Endothelial cell (in vitro differentiated cells): ENCODE results near the gene PAPLN. TPM values are rescaled to one million over a fixed set of nuclear protein-coding genes. Genes with fewer than 3 reads are reported as not detected.

Experiments used
- DNase-seq: peaks from one replicate; pipeline ENCODE4 v3.0.0; 2021; ENCODE audit warnings: low spot score
- H3K27ac Mint-ChIP-seq: one replicate; pipeline ENCODE4 v1.8.0; 2021; ENCODE audit warnings: mixed read lengths, inconsistent platforms; ENCODE audit not compliant: unreplicated experiment
- H3K27me3 Mint-ChIP-seq: one replicate; pipeline ENCODE4 v1.8.0; 2021; ENCODE audit warnings: mild to moderate bottlenecking, moderate library complexity, mixed read lengths, inconsistent platforms; ENCODE audit not compliant: unreplicated experiment
- H3K36me3 Mint-ChIP-seq: one replicate; pipeline ENCODE4 v1.8.0; 2021; ENCODE audit warnings: mild to moderate bottlenecking, low read depth, mixed read lengths, inconsistent platforms; ENCODE audit not compliant: unreplicated experiment
- H3K4me1 Mint-ChIP-seq: one replicate; pipeline ENCODE4 v1.8.0; 2021; ENCODE audit warnings: mild to moderate bottlenecking, mixed read lengths, inconsistent platforms; ENCODE audit not compliant: unreplicated experiment
- H3K4me3 Mint-ChIP-seq: one replicate; pipeline ENCODE4 v1.8.0; 2021; ENCODE audit warnings: mild to moderate bottlenecking, mixed read lengths, inconsistent platforms; ENCODE audit not compliant: unreplicated experiment
- H3K9me3 Mint-ChIP-seq: one replicate; pipeline ENCODE4 v1.8.0; 2021; ENCODE audit warnings: mixed read lengths, inconsistent platforms; ENCODE audit not compliant: unreplicated experiment
- total RNA-seq: library from RNA; stranded (reverse); fragmentation: NEBNext Ultra II Directional; extraction: Animal tissue kit (Norgen Biotek cat#: 25700); gene quantifications from one replicate; pipeline ENCODE4 v1.2.1, GENCODE V29; 2021; ENCODE audit not compliant: unreplicated experiment
- TF ChIP-seq, protein P1 (sequence below): fragments of 200-600 bp; sonication (generic); IDR thresholded peaks from one replicate; pipeline ENCODE4 v1.5.0; 2021; ENCODE audit warnings: antibody characterized with exemption; ENCODE audit not compliant: unreplicated experiment

The PAPLN gene
- total RNA-seq, 1 donor from 2014 or later: 1.1 TPM

DNA sequence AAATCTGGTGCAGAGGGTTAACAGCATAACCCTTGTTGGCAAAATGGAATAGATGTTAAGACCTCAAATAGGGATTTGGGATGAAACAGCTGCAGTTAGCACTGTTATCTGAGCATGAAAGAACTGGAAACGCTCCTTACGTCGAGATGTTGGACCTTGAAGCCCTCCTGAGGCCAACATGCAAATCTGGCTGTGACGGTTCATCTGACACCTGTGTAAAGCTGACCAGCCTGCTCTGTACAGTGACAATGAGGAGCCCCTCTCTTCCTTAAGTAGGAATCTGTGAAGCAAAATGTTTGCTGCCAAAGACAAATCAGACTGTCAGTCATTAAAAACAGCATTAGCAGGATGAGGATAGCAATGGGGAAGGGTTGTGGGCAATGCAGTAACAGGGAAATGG lies 36.5 kb downstream of the PAPLN start:
- no peak for DNase-seq
- TF ChIP-seq, protein P1, sequence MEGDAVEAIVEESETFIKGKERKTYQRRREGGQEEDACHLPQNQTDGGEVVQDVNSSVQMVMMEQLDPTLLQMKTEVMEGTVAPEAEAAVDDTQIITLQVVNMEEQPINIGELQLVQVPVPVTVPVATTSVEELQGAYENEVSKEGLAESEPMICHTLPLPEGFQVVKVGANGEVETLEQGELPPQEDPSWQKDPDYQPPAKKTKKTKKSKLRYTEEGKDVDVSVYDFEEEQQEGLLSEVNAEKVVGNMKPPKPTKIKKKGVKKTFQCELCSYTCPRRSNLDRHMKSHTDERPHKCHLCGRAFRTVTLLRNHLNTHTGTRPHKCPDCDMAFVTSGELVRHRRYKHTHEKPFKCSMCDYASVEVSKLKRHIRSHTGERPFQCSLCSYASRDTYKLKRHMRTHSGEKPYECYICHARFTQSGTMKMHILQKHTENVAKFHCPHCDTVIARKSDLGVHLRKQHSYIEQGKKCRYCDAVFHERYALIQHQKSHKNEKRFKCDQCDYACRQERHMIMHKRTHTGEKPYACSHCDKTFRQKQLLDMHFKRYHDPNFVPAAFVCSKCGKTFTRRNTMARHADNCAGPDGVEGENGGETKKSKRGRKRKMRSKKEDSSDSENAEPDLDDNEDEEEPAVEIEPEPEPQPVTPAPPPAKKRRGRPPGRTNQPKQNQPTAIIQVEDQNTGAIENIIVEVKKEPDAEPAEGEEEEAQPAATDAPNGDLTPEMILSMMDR: no peak
- peaks cover 17% of the 10 kb centered on the region for H3K27me3 Mint-ChIP-seq
- H3K27ac Mint-ChIP-seq: peak overlapping the region; percentile 43
- no peaks in the 10 kb centered on the region for H3K9me3 Mint-ChIP-seq
- H3K36me3 Mint-ChIP-seq: peaks cover 45% of the 10 kb centered on the region
- H3K4me3 Mint-ChIP-seq: peak overlapping the region; percentile 42
- peaks cover 26% of the 10 kb centered on the region for H3K4me1 Mint-ChIP-seq

DNA sequence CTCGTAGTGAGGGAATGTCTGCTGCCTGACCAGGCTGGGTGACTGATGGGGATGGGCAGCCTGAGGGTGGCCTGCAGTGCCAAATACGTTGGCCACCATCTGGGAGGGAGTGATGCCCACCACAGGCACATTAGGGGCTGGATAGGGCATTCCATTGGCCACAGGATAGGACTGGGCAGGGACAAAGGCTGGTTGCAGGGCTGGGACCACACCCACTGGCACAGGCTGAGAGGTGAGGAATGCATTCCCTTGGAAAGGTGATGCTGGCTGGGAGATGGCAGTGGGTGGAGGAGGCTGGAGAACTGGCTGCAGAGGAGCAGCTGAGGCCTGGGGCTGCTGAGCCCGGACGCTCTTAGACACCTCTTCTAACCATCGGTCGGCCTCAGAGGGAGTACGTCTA lies 39.5 kb downstream of the PAPLN start:
- peaks cover 10% of the 10 kb centered on the region for H3K4me1 Mint-ChIP-seq
- H3K4me3 Mint-ChIP-seq: no peak overlapping the region
- H3K9me3 Mint-ChIP-seq: no peaks in the 10 kb centered on the region
- peaks cover 8% of the 10 kb centered on the region for H3K27me3 Mint-ChIP-seq
- H3K27ac Mint-ChIP-seq: peak overlapping the region; percentile 18
- TF ChIP-seq, protein P1: no peak
- DNase-seq: no peak
- peaks cover 45% of the 10 kb centered on the region for H3K36me3 Mint-ChIP-seq

DNA sequence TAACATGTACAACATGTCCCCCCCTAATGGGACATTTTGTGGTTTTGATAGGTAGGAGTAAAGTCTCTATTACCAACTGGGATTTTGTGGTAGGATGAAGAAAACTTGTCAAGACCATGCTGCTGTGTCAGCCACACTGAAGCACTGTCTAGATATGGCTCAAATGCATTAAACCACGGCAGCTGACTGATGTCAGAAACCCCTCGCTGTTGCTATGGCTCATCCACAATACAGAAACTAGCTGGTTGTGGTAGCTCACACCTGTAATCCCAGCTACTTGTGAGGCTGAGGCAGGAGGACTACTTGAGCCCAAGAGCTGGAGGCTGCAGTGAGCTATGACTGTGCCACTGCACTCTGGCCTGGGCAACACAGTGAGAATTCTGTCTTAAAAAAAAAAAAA lies 40.1 kb downstream of the PAPLN start:
- H3K4me1 Mint-ChIP-seq: peaks cover 7% of the 10 kb centered on the region
- TF ChIP-seq, protein P1: no peak
- H3K9me3 Mint-ChIP-seq: no peaks in the 10 kb centered on the region
- no peak overlapping the region for H3K27ac Mint-ChIP-seq
- H3K4me3 Mint-ChIP-seq: no peak overlapping the region
- H3K27me3 Mint-ChIP-seq: peaks cover 11% of the 10 kb centered on the region
- H3K36me3 Mint-ChIP-seq: peaks cover 44% of the 10 kb centered on the region
- no peak for DNase-seq

DNA sequence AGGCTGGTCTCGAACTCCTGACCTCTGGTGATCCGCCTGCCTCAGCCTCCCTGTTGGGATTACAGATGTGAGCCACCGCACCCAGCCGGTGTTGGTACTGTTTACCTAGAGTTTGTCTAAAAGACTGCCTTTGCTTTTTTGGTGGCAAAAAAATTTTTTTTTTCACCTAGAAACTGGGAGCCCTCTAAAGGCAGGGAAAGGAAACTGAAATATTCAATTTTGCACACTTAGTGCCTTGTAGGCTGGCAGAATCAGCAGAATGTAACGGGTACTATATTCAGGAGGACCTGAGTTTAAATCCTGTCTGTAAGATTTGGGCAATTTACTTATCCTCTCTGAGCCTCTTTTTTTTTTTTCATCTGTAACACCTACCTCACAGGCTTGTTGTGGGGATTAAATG lies 43.6 kb downstream of the PAPLN start:
- Mint-ChIP-seq H3K4me3 (no peak overlapping the region), H3K27ac (no peak overlapping the region), H3K27me3 (peaks cover 9% of the 10 kb centered on the region), H3K9me3 (no peaks in the 10 kb centered on the region), H3K4me1 (peaks cover 7% of the 10 kb centered on the region), H3K36me3 (peaks cover 45% of the 10 kb centered on the region)
- no peak for DNase-seq
- TF ChIP-seq, protein P1: no peak

DNA sequence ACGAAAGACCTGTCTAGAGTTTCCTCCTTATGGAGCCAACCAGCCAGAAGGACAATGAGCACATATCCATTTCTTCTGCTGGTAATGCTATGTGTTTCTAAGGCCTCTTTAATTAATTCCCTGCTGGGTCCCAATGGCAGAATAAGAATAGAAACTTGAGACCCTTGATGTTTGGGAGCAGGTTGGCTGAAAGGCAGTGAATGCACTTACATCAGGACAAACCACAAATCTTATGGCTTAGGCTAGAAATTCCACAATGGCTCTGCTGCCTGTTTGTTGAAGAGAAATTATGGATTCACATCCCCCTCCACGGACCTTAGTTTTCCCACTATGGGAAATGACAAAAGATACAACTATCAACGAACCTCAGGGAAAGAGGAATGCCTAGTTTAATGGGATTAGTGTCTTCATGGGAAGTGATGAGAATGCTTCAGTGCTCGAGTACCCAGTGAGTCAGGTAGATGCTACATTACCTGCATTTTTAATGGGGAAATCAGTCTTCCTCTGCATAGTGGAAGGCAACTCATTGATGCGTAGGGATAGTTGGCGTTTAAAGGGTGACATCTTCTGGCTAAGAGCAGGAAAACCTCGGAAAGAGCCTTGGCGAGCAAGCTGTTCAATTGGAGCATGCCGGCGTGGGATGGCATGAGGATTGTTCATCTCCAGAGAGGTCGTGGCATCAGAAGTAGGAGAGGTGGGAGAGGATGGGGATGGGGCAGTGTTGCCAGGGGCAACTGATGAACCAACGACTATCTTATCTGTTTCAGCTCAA lies 46.5 kb downstream of the PAPLN start:
- H3K27me3 Mint-ChIP-seq: peaks cover 4% of the 10 kb centered on the region
- DNase-seq: no peak
- no peak overlapping the region for H3K27ac Mint-ChIP-seq
- H3K9me3 Mint-ChIP-seq: no peaks in the 10 kb centered on the region
- peaks cover 48% of the 10 kb centered on the region for H3K36me3 Mint-ChIP-seq
- H3K4me1 Mint-ChIP-seq: no peaks in the 10 kb centered on the region
- no peak overlapping the region for H3K4me3 Mint-ChIP-seq
- TF ChIP-seq, protein P1: no peak
